AG08395 (cell line): Measurements from ENCODE around the gene RACGAP1.

Experiments
- DNase-seq: peaks from one replicate; pipeline ENCODE4 v3.0.0; 2012; ENCODE audit warnings: mixed read lengths, low spot score

Gene RACGAP1

DNA sequence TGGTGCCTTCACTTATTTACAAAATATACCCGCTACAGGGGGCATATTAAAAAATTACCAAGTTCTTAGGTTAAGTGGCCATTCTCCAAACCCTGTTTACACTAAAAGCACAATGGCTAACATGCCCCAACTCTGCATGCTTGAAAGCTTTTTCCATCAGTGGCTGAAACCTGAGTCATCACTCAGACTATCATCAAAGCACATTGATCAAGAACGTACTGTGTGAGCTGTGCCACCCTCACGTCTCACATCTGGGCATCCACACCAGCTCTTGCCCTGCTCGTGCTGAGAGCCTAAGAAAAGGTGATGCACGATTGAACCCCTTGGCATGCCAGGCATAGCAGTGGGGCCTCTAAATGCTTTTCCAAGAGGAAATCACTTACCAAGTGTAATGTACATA, 39.3 kb downstream of the RACGAP1 start:
- DNase-seq: no peak

DNA sequence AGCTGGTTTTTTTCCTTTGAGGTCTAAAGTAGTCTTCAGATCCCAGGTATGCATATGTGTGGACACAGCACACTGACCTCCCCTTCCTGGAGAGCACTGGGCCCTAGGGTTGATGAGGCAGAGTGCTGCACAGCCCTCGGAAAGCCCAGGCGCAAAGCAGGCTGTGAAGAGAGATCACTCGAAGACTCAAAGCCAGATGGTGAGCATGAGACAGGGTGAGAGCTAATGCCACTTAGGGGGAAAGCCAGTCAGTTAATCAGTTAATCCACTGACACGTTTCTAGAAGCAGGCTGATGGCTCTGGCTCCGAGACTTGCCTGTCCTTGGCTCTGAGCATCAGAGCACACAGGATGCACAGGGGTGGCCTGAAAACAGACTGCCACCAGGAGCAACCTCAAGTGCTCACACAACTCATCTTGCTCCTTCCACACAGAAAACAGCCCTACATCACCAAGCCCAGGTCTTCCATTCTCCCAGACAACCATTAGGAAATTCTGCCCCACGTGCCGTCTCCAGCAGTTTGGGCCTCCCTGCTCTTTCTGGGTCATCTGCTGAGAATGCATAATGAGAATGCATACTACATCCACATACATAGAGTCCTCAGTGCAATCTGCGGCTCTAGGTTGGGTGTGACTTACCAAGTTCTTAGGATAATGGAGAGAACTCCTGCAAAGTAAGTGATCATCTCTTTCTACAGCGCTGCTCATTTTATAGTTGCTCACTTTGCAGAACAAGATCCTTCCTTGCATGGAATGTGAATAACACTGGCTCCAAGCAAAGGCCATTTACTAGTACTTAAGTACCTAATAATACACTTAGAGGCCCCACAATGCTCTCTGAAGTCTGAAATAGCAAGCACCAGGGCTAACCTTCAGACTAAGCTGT, 40.6 kb downstream of the RACGAP1 start:
- DNase-seq: no peak

DNA sequence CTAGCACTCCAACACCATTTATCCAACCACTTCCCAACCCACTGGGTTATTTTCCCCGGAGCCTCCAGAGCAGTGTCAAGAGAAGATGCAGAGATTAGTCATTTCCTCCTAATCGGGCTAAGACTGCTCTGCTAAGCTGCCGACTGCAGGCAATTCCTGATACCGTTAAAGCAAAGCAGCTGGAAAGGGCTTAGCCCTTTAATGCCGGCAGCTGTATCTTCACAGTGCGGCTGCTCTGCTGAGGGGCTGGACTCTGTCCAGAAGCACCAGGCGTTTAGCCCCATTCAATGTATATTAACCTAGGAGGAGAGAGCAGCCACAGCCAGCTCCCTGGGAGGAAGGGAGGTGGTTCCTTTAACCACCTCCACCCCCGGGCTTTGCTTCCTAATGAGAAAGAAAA, 41.4 kb downstream of the RACGAP1 start:
- peak; percentile 88 for DNase-seq

DNA sequence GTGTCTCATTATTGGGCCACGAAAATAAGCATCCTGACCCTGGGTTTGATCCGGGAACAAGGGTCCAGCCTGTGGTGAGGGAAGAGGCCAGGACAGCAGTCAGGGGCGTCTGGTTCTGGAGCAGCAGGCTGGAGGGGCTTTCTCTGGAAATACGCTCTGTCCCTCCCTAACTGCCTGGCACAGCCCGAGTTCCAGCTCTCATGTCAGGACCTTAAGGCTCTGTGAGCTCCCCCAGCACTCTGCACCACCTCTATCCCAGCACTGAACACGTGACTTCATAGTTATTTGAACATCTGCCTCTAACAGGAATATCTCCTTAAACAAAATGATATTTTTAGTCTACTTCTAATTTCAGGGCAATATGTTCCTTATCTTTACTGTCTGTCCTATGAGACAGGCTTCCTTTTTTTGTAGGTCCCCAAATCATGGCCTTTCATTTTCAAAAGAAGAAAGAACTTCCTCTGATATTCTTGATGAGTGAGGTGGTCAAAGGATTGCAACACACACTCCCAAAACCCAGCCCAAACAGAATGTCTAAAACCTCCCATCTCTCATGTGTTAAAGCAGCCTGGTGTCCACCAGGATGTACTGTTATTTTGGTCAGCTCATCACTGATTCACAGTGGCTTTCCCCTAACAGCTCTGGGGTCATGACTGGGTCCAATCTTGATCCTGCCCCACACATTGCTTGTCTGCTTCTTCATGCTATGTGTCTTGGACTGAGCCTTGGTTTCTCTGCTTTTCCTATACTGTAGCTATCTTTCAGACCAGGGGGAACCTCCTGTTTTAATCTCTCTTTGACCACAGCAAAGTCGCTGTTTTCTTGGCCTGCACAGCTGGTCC, 42.8 kb downstream of the RACGAP1 start:
- DNase-seq: no peak

DNA sequence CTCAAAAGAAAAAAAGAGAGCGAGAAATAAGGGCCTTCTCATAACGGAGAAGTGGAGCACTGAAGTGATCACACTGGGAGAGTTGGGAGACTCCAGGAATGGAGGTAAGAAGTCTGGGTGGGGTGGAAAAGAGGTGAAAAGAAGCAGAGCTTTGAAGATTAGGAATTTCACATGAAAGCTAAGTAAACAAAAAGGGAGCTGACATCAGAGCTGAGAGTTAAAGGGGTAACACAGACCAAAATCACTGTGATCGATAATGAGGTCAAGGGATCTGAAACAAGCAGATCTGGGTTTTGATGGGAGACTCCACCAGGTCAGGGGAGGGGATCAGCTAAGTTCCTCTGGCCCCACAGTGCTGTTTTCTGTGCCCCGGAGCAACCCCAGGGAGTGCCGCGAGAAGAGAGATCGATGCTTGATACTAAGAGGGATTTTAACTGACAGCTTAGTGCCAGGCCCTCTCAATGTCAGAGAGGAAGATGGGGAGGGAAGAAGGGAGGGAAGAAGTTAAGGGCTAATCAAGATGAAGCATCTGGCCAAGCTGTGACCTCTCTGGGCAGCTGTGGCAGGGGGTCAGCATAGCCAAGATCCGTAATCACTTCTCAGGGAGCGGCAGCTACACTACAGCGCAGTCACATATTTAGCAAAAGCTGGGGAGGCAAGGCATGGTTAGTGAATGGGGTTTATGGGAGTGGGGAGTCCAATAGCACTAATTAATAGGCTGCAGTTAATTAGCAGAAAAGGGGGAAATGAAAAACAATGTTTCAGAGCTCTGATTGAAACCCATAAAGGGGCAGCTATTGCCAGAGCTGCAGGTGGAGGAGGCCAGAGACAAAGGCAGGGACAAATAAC, 44.6 kb downstream of the RACGAP1 start:
- DNase-seq: no peak

DNA sequence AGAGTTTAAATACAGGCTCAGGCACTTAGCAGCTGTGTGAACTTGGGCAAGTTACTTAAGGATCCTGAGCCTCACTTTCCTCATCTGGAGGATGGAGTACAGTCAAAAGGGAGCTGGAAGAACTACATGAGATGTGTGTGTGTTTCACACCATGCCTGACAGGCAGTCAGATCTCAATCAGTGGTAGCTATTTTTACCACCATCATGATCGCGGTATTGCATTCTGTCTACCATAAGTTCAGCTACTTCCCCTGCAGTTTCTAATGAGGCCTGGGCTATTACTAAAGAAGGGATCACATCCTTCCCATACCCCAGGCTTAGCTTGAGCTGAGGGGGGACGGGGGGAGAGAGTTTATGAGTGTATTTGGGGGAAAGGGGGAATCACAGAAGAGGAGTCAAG, 45.5 kb downstream of the RACGAP1 start:
- no peak for DNase-seq

DNA sequence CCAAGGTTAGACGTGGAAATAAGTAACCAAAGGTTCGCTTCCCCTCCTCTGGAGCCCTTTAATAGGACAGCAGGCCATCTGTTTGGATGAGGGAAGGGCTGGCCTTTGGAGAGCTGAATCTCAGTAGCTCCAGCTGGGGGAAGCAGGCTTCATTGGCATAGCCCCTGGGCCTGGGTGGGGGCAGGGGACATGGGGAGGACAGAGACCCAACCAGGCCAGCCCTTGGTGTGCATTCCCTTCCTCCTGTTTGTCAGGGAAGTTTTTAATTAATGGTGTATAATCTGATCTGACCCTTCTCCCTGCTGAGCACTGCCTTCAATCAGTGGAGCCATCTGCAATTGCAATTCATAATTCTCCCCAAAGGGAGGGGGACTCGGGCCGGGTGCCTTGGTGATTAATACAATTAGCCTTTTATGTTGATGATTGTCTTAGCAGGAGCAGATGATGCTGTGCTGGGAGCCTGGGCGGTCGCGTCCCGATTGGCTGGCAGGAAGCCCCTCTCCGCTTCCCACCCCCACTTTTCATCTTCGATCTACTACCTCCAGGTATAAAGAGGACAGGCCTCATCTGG, 46.2 kb downstream of the RACGAP1 start:
- DNase-seq: no peak

DNA sequence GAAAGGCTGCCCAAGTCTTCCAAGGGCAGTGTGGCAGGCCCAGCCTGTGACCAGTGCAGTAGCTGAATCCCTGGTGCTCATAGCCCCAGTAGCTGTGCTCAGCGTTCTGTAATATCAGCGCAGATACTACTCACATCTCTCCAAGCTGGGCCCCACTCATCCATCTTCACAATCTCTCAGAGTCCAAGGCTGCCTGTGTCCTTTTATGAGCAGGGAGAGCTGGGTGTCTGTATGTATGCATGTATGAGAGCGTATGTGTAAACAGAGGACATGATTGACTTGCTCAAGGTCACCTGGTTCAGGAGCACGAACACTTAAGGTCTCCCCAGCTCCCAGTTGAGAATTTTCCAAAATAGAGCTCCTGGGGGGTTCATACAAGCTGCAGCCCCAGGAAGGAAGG, 47.2 kb downstream of the RACGAP1 start:
- no peak for DNase-seq

DNA sequence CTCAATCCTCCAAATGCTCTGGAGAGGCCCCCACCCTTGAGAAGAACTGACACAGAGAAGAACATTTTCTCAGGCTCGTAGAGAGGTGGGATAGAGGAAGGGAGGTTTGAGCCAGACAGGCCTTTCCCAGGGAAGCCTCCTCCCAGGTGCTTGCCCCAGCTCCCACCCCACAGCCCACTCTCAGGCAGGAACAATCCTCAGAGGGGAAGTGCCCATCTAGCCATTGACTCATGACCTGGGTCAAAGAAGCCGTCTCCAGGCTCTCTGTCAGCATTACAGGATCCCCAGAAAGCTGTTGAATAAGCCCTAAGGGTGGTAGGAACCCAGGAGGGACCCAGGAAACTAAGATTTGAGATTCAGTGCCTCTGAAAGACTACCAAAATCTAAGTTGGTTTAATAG, 48.7 kb downstream of the RACGAP1 start:
- DNase-seq: no peak

DNA sequence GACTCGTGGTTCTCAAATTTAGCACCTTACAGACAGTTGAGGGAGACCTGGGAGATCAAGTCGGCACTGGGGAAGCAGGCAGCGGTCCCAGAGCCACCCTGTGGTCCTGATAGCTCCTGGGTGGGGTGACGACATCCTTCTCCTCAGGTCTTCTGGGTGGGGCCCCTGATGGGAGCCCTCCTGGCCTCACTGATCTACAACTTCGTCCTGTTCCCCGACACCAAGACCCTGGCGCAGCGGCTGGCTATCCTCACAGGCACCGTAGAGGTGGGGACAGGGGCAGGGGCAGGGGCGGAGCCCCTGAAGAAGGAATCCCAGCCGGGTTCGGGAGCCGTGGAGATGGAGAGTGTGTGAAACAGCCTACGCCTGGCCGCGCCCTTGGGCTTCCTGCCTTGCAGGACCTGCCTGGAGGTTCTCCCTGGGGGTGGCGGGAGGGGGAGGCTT, 50.0 kb downstream of the RACGAP1 start:
- no peak for DNase-seq

DNA sequence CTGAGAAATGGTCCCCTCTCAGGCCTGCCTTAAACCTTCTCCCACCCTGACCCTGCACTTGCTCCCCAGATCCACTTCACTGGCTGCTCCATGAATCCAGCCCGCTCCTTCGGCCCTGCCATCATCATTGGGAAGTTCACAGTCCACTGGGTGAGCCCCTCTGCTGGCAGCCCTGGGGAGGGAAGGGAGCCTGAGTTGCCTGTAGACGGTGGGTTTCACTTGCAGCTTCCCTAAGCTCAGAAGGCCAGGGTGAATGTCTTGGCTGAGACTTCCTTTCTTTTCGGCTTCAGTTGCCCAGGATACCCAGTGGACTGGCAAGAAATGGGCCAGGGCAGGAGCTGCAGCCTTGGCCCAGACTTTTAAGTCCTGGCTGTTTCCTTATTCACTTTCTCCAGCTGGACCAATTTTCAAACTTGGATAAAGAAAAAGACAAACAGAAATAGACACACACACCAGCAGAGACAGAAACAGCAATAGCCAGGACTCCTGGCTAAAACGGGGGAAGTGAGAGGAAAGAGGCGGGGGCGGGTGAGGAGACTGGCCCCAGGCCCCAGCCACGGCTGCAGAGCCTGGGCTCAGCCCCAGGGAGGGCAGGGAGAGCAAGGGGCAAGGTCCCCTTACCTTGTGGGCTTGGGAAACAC, 50.5 kb downstream of the RACGAP1 start:
- DNase-seq: no peak

DNA sequence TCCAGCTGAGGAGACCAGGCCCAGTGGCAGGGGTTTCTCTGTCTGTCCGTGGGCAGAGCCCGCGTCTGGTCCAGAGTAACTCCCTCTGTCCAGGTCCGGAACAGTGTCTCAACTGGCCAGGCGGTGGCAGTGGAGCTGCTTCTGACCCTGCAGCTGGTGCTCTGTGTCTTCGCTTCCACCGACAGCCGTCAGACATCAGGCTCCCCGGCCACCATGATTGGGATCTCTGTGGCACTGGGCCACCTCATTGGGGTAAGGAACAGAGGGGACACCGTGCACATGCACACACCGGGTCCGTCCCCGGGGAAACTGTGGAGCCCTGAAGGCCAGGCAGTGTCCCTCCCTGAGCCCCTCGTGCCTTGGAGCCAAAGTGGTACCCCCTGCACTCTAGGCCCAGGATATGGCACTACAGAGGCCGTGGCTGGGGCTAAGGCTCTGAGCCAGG, 51.0 kb downstream of the RACGAP1 start:
- DNase-seq: peak; percentile 83

DNA sequence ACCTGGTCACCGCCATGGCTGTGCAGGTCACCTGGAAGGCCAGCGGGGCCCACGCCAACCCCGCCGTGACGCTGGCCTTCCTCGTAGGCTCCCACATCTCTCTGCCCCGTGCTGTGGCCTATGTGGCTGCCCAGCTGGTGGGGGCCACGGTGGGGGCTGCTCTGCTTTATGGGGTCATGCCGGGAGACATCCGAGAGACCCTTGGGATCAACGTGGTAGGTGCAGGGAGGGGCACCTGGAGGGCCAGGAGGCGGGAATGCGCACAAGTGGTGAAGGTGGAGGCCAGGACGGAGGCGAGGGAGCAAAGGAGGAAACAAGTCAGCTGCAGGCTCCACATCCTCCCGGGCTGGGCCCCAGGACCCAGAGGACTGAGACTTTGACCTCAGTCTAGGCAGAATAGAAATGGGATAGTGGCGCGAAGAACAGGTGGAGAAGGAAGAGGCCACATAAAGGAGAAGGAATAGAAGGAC, 51.9 kb downstream of the RACGAP1 start:
- DNase-seq: no peak

DNA sequence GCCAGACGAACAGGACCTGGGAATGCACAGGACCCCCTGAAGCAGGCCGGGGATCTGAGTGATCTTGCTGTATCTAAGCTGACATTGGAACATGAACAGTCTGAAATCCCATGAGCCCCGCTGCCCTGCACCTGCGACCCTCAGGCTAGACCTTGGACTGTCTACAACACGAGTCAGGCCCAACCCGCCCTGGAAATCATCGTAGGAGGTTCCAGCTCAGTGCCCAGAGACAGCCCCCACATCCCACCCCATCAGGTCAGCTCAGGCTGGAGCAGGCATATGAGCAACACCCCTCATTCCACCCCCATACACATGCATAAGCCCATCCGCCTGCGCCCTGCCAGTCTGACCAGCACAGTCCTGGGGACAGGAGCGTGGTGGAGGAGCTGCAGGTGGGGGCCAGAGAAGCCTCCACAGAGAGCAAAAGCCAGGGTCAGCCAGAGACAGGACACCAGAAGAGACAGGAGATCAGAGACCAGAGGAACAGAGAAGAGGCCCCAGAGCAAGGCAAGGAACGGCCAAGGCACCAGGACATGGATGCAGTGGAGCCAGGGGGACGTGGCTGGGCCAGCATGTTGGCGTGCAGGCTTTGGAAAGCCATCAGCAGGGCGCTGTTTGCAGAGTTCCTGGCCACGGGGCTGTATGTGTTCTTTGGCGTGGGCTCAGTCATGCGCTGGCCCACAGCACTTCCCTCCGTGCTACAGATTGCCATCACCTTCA, 52.5 kb downstream of the RACGAP1 start, which contains the start of gene AQP6:
TSS of gene AQP6 (plus strand) at position 307 of the 720 bp plus-strand sequence. CDS start at position 534, 227 bp downstream.
- DNase-seq: no peak

DNA sequence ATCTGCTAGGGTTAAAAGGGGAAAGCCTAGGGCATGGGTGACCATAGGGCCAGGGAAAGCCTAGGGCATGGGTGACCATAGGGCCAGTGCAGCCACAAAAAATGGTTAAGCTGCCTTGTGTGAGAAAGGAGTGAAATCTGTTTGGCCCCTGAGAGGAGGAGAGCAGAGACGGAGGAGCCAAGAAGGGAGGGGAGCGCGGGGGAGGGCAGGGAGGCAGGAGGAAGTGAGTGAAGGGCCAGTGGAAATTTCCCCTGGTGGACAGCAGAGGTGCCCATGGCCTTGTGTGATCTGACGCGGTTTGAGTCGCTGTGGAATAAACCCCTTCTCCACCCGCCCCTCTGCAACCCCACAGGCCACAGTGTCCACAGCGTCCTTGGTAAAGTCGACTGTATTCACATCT, 53.2 kb downstream of the RACGAP1 start:
- no peak for DNase-seq

DNA sequence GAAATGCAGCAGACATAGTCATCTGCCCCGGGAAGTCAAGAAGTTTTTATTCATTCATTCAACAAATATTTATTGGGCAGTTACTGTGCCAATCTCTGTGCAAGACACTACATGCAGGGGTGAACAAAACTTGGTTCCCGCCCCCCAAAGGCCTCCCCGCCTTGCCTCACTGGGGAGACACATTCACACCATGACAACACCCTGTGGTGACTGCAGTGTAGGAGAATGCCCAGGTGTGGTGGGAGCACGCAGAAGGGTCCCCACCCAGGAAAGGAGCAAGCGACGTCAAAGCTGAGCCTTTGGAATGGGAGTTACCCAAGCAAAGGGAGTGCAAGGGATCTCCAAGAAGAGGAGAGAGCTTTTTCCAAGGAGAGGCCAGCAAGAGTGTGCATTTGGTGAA, 54.2 kb downstream of the RACGAP1 start:
- DNase-seq: no peak

DNA sequence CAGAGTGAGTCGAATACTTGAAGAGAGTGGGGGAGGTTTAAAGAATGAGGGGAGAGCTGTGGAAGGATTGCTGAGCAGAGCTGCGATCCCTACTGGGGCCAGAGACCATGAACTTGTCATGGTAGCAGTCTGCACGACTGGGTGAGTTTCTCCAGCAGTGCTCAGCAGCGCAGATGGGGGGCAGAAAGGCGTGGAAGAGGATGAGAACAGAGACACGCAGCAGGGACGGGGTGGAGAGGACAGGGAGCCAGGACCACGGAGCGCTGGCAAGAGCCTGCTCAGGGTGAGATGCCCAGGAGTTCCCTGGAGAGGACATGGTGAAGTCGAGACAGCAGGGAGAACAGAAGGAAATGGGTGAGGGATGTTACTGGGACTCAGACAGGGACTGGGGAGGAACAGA, 54.6 kb downstream of the RACGAP1 start:
- DNase-seq: no peak

DNA sequence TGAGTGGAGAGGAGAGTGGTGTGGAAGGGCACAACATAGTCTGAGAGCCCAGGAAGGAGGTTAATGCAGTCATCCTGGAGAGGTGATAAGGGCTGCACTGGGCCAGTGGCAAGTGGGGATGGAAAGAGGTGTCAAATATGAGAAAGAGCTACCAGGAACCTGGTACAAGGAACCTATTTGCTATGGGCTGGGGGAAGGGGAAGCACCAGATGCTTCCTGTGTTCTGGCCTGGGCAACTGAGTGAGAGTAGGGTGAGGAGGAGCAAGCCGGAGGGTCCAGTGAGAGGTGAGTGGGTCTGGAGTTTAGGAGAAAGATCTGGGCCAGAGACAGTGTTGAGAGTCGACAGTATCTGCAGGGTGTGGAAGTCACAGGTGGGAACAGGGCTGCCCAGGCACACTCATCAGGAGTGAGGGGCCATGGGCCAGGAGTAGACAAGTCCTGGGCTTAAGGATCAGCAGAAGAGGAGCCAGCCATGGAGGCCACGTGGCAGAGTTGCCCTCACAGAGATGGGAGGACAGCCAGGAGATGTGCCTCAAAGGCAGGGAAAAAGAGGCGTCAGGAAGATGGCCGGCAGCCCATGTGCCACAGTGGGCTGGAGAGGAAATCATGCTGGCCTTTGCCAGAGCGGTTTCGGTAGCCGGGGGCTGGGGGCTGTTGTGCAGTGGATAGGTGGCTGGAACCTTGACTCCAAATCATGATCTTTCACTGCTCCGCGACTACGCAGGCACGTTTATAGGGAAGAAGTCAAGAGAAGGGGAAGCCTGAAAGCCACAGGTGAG, 55.5 kb downstream of the RACGAP1 start:
- DNase-seq: no peak

DNA sequence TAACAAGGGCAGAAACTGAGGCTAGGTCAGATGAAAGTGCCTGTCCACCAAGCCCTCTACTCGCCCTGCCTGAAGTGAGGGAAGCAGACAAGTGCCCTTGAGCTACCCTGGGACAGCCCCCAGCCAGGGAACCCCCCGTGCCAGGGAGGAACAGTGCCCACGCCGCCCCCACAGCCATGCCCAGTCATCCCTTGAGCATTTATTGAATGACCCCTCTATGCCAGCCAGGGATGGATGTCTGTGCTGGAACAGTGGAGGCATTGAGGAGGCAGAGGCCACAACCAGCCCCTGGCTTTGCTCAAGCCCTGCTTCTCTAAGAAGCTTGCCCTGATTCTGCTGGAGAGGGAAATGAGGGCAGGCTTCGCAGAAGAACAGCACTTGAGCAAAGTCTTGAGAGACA, 56.3 kb downstream of the RACGAP1 start:
- no peak for DNase-seq

DNA sequence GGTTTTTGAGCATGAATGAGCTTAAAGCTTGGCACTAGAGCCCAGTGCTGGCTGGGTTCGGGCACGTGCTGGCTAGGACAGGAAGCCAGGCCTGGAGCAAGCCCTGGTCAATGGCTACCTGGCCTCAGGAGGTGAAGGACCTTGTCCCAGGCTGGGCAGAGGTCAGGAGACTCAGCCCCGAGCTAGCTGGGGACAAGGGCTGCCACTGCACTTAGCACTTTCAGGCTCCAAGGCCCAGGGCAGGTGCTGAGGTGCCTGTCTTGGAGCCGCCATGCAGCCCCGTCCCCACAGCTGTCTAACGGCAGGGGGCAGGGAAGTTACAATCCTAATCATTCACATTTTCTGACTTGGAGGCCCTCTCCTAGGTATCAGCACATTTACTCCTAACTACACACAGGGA, 56.8 kb downstream of the RACGAP1 start:
- no peak for DNase-seq
